ENCODE results near the gene MYO1D. TPM values are rescaled to one million over a fixed set of nuclear protein-coding genes. Genes with fewer than 3 reads are reported as not detected.

Gene MYO1D
- total RNA-seq, 1 experiment from 2014 or later, result 29.9 TPM

GRCh38 chr17:32567511-32567910 lies 309.4 kb downstream of the MYO1D start:
- Mint-ChIP-seq H3K9me3 (no peaks in the 10 kb centered on the region), H3K4me3 (no peak overlapping the region), H3K27me3 (ENCODE audit: low read depth) (no peaks in the 10 kb centered on the region), H3K4me1 (peaks cover 10% of the 10 kb centered on the region), H3K27ac (no peak overlapping the region), H3K36me3 (no peaks in the 10 kb centered on the region)
- ATAC-seq (no peak), DNase-seq (ENCODE audit: low spot score) (no peak)
- ChIA-PET CTCF (interaction anchor here (0.7 kb wide), 1 partner anchor 205 kb away, joined by 7 read pairs; no protein-coding TSS in a partner anchor), POLR2A (no interaction called here)
- TF ChIP-seq NR3C1 (CRISPR knock-in tag; conservative IDR thresholded peaks at IDR 0.05; ENCODE audit: low read depth) (no peak), SMAD4 (CRISPR knock-in tag; IDR thresholded peaks at IDR 0.05) (no peak), TEAD4 (CRISPR knock-in tag; IDR thresholded peaks at IDR 0.05) (no peak), ZNF232 (CRISPR knock-in tag; IDR thresholded peaks at IDR 0.05) (no peak), ELF4 (CRISPR knock-in tag; IDR thresholded peaks at IDR 0.05; ENCODE audit: low read depth) (no peak), E2F1 (CRISPR knock-in tag; IDR thresholded peaks at IDR 0.05) (no peak), NR2C2 (CRISPR knock-in tag; IDR thresholded peaks at IDR 0.05) (no peak), ZNF121 (CRISPR knock-in tag; IDR thresholded peaks at IDR 0.05) (no peak), ERG (CRISPR knock-in tag; IDR thresholded peaks at IDR 0.05) (no peak), RORB (CRISPR knock-in tag; IDR thresholded peaks at IDR 0.05) (no peak), SP1 (CRISPR knock-in tag; conservative IDR thresholded peaks at IDR 0.05) (no peak), CBFB (CRISPR knock-in tag; IDR thresholded peaks at IDR 0.05; ENCODE audit: low read depth) (no peak), ZBTB43 (CRISPR knock-in tag; IDR thresholded peaks at IDR 0.05) (no peak), AFF4 (CRISPR knock-in tag; IDR thresholded peaks at IDR 0.05; ENCODE audit: borderline replicate concordance) (no peak), NFATC4 (CRISPR knock-in tag; IDR thresholded peaks at IDR 0.05) (no peak), ATF1 (CRISPR knock-in tag; IDR thresholded peaks at IDR 0.05) (no peak)
- TF ChIP-seq, protein P1, sequence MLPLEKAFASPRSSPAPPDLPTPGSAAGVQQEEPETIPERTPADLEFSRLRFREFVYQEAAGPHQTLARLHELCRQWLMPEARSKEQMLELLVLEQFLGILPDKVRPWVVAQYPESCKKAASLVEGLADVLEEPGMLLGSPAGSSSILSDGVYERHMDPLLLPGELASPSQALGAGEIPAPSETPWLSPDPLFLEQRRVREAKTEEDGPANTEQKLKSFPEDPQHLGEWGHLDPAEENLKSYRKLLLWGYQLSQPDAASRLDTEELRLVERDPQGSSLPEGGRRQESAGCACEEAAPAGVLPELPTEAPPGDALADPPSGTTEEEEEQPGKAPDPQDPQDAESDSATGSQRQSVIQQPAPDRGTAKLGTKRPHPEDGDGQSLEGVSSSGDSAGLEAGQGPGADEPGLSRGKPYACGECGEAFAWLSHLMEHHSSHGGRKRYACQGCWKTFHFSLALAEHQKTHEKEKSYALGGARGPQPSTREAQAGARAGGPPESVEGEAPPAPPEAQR (CRISPR knock-in tag; IDR thresholded peaks at IDR 0.05), result no peak
- TF ChIP-seq, protein P2, sequence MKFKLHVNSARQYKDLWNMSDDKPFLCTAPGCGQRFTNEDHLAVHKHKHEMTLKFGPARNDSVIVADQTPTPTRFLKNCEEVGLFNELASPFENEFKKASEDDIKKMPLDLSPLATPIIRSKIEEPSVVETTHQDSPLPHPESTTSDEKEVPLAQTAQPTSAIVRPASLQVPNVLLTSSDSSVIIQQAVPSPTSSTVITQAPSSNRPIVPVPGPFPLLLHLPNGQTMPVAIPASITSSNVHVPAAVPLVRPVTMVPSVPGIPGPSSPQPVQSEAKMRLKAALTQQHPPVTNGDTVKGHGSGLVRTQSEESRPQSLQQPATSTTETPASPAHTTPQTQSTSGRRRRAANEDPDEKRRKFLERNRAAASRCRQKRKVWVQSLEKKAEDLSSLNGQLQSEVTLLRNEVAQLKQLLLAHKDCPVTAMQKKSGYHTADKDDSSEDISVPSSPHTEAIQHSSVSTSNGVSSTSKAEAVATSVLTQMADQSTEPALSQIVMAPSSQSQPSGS (CRISPR knock-in tag; IDR thresholded peaks at IDR 0.05; ENCODE audit: borderline replicate concordance, low read depth), result no peak
